Endodermal cell (in vitro differentiated cells): ENCODE results near the gene GALNT17. TPM values are rescaled to one million over a fixed set of nuclear protein-coding genes. Genes with fewer than 3 reads are reported as not detected.

Source experiments
- DNase-seq: peaks from one replicate; pipeline ENCODE4 v3.0.0-alpha.2; 2017
- H3K27ac ChIP-seq: 2 replicates; pipeline ENCODE4 v1.5.1; 2013; ENCODE audit warnings: mild to moderate bottlenecking, low read depth, low read length, moderate library complexity
- H3K27me3 ChIP-seq: 2 replicates; pipeline ENCODE4 v1.6.1; 2013; ENCODE audit warnings: mild to moderate bottlenecking, low read length, moderate library complexity; ENCODE audit not compliant: insufficient read depth, control insufficient read depth, poor library complexity, severe bottlenecking
- H3K36me3 ChIP-seq: 2 replicates; pipeline ENCODE4 v1.7.0; 2013; ENCODE audit warnings: mild to moderate bottlenecking, low read length, moderate library complexity; ENCODE audit not compliant: control insufficient read depth, insufficient read depth
- H3K4me1 ChIP-seq: one replicate; pipeline ENCODE4 v1.7.0; 2013; ENCODE audit warnings: low read length; ENCODE audit not compliant: control insufficient read depth, insufficient read depth
- H3K4me3 ChIP-seq: 2 replicates; pipeline ENCODE4 v1.5.1; 2013; ENCODE audit warnings: mild to moderate bottlenecking, low read length, moderate library complexity
- H3K9ac ChIP-seq: 2 replicates; pipeline ENCODE4 v1.6.1; 2013; ENCODE audit warnings: mild to moderate bottlenecking, low read length, moderate library complexity; ENCODE audit not compliant: poor library complexity, severe bottlenecking; ENCODE audit errors: extremely low read depth
- H3K9me3 ChIP-seq: 2 replicates; pipeline ENCODE4 v1.6.1; 2013; ENCODE audit warnings: mild to moderate bottlenecking, low read length, moderate library complexity; ENCODE audit not compliant: control insufficient read depth
- H3K27ac Mint-ChIP-seq: 2 replicates; pipeline ENCODE4 v1.8.0; 2020; ENCODE audit warnings: mixed read lengths
- H3K27me3 Mint-ChIP-seq: 2 replicates; pipeline ENCODE4 v1.8.0; 2021; ENCODE audit warnings: mild to moderate bottlenecking, mixed read lengths; ENCODE audit not compliant: insufficient read depth
- H3K36me3 Mint-ChIP-seq: 2 replicates; pipeline ENCODE4 v1.8.0; 2020; ENCODE audit warnings: low read depth, mixed read lengths
- H3K4me1 Mint-ChIP-seq: 2 replicates; pipeline ENCODE4 v1.8.0; 2020; ENCODE audit warnings: mixed read lengths
- H3K4me3 Mint-ChIP-seq: 2 replicates; pipeline ENCODE4 v1.8.0; 2020; ENCODE audit warnings: mild to moderate bottlenecking, moderate library complexity, mixed read lengths
- H3K9me3 Mint-ChIP-seq: 2 replicates; pipeline ENCODE4 v1.8.0; 2020; ENCODE audit warnings: mild to moderate bottlenecking, mixed read lengths
- CTCF ChIP-seq: fragments of 200-600 bp; sonication (generic); conservative IDR thresholded peaks from 2 replicates; pipeline ENCODE4 v1.5.0; 2021; ENCODE audit warnings: antibody characterized with exemption, mild to moderate bottlenecking
- WGBS, 2 experiments: methylation state at CpG; one replicate each; pipeline versions ENCODE4 v1.1.5 to v1.1.7; 2013; ENCODE audit warnings: missing lambda C conversion rate in 2 of 2, mixed read lengths in 1 of 2; ENCODE audit not compliant: insufficient coverage in 1 of 2, insufficient read length in 1 of 2; 5-methylcytosine and 5-hydroxymethylcytosine counted together
- total RNA-seq, 2 donors: library from RNA; stranded (reverse); fragmentation: NEBNext Ultra II Directional in 1 of 2; extraction: Animal tissue kit (Norgen Biotek cat#: 25700) in 1 of 2; gene quantifications; 2 replicates in 1 of 2; 3 replicates in 1 of 2; pipeline ENCODE4 v1.2.1, GENCODE V29; 2021

The GALNT17 gene
- total RNA-seq, 2 donors from 2014 or later, result 60.4 to 61.3 TPM

GRCh38 chr7:71345117-71345884, 213.4 kb downstream of the GALNT17 start:
- 95 to 96% methylated on average over 4 to 9 of the region's 9 CpGs for WGBS, 2 experiments
- Histone ChIP-seq H3K27ac (no peak overlapping the region), H3K27me3 (no peaks in the 10 kb centered on the region), H3K9me3 (peaks cover 33% of the 10 kb centered on the region), H3K4me1 (peaks cover 14% of the 10 kb centered on the region), H3K9ac (no peak overlapping the region), H3K4me3 (no peak overlapping the region), H3K36me3 (peaks cover 31% of the 10 kb centered on the region)
- no peak for DNase-seq
- no peak overlapping the region for H3K4me3 Mint-ChIP-seq
- TF ChIP-seq CTCF, result no peak
- H3K27me3 Mint-ChIP-seq, result no peaks in the 10 kb centered on the region
- H3K4me1 Mint-ChIP-seq, result peaks cover 18% of the 10 kb centered on the region
- peaks cover 26% of the 10 kb centered on the region for H3K9me3 Mint-ChIP-seq
- H3K36me3 Mint-ChIP-seq, result peaks cover 33% of the 10 kb centered on the region
- no peak overlapping the region for H3K27ac Mint-ChIP-seq

GRCh38 chr7:71348821-71349681, 217.1 kb downstream of the GALNT17 start:
- Mint-ChIP-seq H3K27ac (peak overlapping the region; percentile 80), H3K27me3 (no peaks in the 10 kb centered on the region), H3K36me3 (peaks cover 36% of the 10 kb centered on the region), H3K4me3 (peak overlapping the region; percentile 16), H3K9me3 (peaks cover 38% of the 10 kb centered on the region), H3K4me1 (peaks cover 18% of the 10 kb centered on the region)
- Histone ChIP-seq H3K27me3 (no peaks in the 10 kb centered on the region), H3K9me3 (peaks cover 38% of the 10 kb centered on the region), H3K9ac (no peak overlapping the region), H3K4me1 (peaks cover 14% of the 10 kb centered on the region), H3K36me3 (peaks cover 13% of the 10 kb centered on the region), H3K4me3 (peak overlapping the region; percentile 31), H3K27ac (no peak overlapping the region)
- WGBS, 2 experiments, result 80 to 81% methylated on average over 9 to 16 of the region's 16 CpGs
- DNase-seq, result peak; percentile 46
- no peak for TF ChIP-seq CTCF

- peak overlapping the region; percentile 31 for H3K4me3 ChIP-seq
- TF ChIP-seq CTCF, result no peak
- H3K36me3 ChIP-seq, result peaks cover 13% of the 10 kb centered on the region
- peaks cover 14% of the 10 kb centered on the region for H3K4me1 ChIP-seq
- H3K27ac Mint-ChIP-seq, result no peak overlapping the region
- H3K27me3 Mint-ChIP-seq, result no peaks in the 10 kb centered on the region
- peaks cover 39% of the 10 kb centered on the region for H3K9me3 ChIP-seq
- no peak for DNase-seq
- peaks cover 18% of the 10 kb centered on the region for H3K4me1 Mint-ChIP-seq
- no peak overlapping the region for H3K4me3 Mint-ChIP-seq
- no peak overlapping the region for H3K9ac ChIP-seq
- peaks cover 30% of the 10 kb centered on the region for H3K36me3 Mint-ChIP-seq
- peaks cover 32% of the 10 kb centered on the region for H3K9me3 Mint-ChIP-seq
- H3K27ac ChIP-seq, result no peak overlapping the region
- no peaks in the 10 kb centered on the region for H3K27me3 ChIP-seq
- 94 to 100% methylated on average over 2 to 5 of the region's 5 CpGs for WGBS, 2 experiments
These were observed 217.9 kb downstream of the GALNT17 start for GRCh38 chr7:71349682-71350481.
